ENCODE measurements around the gene GPHN.
"Not testable (repeated sequence)": the region's sequence is repeated elsewhere in the genome, so short reads cannot be mapped to it uniquely, and the experiment has no call there.

GPHN gene

GRCh38 chr14:67018720-67019119, 510.8 kb downstream of the GPHN start:
- DNase-seq (ENCODE audit: low read depth in 1 of 2, low spot score in 1 of 2): no peak

- DNase-seq (ENCODE audit: low read depth in 1 of 2, low spot score in 1 of 2): no peak
Observed at GRCh38 chr14:67019796-67020195, 511.8 kb downstream of the GPHN start.

- DNase-seq (ENCODE audit: low read depth in 1 of 2, low spot score in 1 of 2): no peak
Observed at GRCh38 chr14:67031920-67032774, 524.2 kb downstream of the GPHN start.

- no peak for DNase-seq (ENCODE audit: low read depth in 1 of 2, low spot score in 1 of 2)
Observed at GRCh38 chr14:67045440-67045839, 537.5 kb downstream of the GPHN start.

- no peak for DNase-seq (ENCODE audit: low read depth in 1 of 2, low spot score in 1 of 2)
Observed at GRCh38 chr14:67050896-67051295, 542.9 kb downstream of the GPHN start.

- no peak for DNase-seq (ENCODE audit: low read depth in 1 of 2, low spot score in 1 of 2)
Observed at GRCh38 chr14:67056684-67057083, 548.7 kb downstream of the GPHN start.

GRCh38 chr14:67059596-67059995, 551.6 kb downstream of the GPHN start:
- no peak for DNase-seq (ENCODE audit: low read depth in 1 of 2, low spot score in 1 of 2)

GRCh38 chr14:67060546-67060945, 552.6 kb downstream of the GPHN start:
- no peak for DNase-seq (ENCODE audit: low read depth in 1 of 2, low spot score in 1 of 2)

- not testable (repeated sequence) for DNase-seq (ENCODE audit: low read depth in 1 of 2, low spot score in 1 of 2)
Observed at GRCh38 chr14:67067070-67067814, 559.3 kb downstream of the GPHN start.

- DNase-seq (ENCODE audit: low read depth in 1 of 2, low spot score in 1 of 2): no peak
Observed at GRCh38 chr14:67068251-67068650, 560.3 kb downstream of the GPHN start.

- DNase-seq (ENCODE audit: low read depth in 1 of 2, low spot score in 1 of 2): no peak
Observed at GRCh38 chr14:67071506-67071905, 563.6 kb downstream of the GPHN start.

- DNase-seq (ENCODE audit: low read depth in 1 of 2, low spot score in 1 of 2): no peak
Observed at GRCh38 chr14:67077921-67078320, 570.0 kb downstream of the GPHN start.

GRCh38 chr14:67079846-67080245, 571.9 kb downstream of the GPHN start:
- DNase-seq (ENCODE audit: low read depth in 1 of 2, low spot score in 1 of 2): no peak

- no peak for DNase-seq (ENCODE audit: low read depth in 1 of 2, low spot score in 1 of 2)
Observed at GRCh38 chr14:67108230-67108629, 600.3 kb downstream of the GPHN start.

- DNase-seq (ENCODE audit: low read depth in 1 of 2, low spot score in 1 of 2): no peak
Observed at GRCh38 chr14:67111022-67111421, 603.1 kb downstream of the GPHN start.

- no peak for DNase-seq (ENCODE audit: low read depth in 1 of 2, low spot score in 1 of 2)
Observed at GRCh38 chr14:67112344-67112743, 604.4 kb downstream of the GPHN start.

GRCh38 chr14:67127174-67127573, 619.2 kb downstream of the GPHN start:
- no peak for DNase-seq (ENCODE audit: low read depth in 1 of 2, low spot score in 1 of 2)

GRCh38 chr14:67129768-67130167, 621.8 kb downstream of the GPHN start:
- DNase-seq (ENCODE audit: low read depth in 1 of 2, low spot score in 1 of 2): no peak

GRCh38 chr14:67131691-67132090, 623.7 kb downstream of the GPHN start:
- DNase-seq (ENCODE audit: low read depth in 1 of 2, low spot score in 1 of 2): no peak

- DNase-seq (ENCODE audit: low read depth in 1 of 2, low spot score in 1 of 2): no peak
Observed at GRCh38 chr14:67133144-67133543, 625.2 kb downstream of the GPHN start.

- no peak for DNase-seq (ENCODE audit: low read depth in 1 of 2, low spot score in 1 of 2)
Observed at GRCh38 chr14:67133595-67134441, 625.9 kb downstream of the GPHN start.

Measured in activated T-helper 1 cell treated with anti-CD3 and anti-CD28 coated beads, Interleukin-2, amount 50 U/mL, for 16 hours (primary cell).